ENCODE results near the gene PAM16. TPM values are rescaled to one million over a fixed set of nuclear protein-coding genes. Genes with fewer than 3 reads are reported as not detected.

The PAM16 gene
- total RNA-seq, 2 experiments from 2014 or later, result 62.8 to 67.8 TPM

DNA sequence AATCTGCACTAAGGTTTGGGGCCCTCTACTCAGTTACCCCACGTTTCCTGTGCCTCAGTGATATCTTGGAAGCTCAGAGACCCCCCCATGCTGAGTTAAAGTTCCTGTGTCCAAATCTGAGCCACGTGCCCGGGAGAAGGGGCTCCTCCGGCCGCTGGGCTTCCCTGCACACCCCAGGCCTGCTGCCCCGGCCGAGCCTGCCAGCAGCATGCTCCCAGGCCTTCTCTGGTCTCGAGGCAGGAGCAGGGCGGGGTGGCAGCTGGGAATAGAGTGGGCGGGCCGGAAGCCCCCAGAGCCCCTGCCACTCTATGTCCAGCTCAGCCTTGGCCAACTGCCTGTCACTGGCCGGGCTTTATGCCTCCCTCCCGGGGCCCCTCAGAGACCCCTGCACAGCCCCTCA lies 14.9 kb upstream of the PAM16 start:
- ATAC-seq (no peak), DNase-seq (no peak)
- H3K4me1 Mint-ChIP-seq, result no peaks in the 10 kb centered on the region
- H3K27me3 Mint-ChIP-seq, result no peaks in the 10 kb centered on the region
- intact Hi-C loops (cut with DNase I, micrococcal nuclease), result no loop called here
- ChIA-PET POLR2A (no interaction called here), CTCF (interaction anchor here (0.7 kb wide), 1 partner anchor 37 kb away, joined by 3 read pairs; no protein-coding TSS in a partner anchor)
- no peak overlapping the region for H3K27ac Mint-ChIP-seq
- H3K4me3 Mint-ChIP-seq, result no peak overlapping the region
- peaks cover 8% of the 10 kb centered on the region for H3K36me3 Mint-ChIP-seq (ENCODE audit: low read depth)
- H3K9me3 Mint-ChIP-seq (ENCODE audit: low read depth), result no peaks in the 10 kb centered on the region

DNA sequence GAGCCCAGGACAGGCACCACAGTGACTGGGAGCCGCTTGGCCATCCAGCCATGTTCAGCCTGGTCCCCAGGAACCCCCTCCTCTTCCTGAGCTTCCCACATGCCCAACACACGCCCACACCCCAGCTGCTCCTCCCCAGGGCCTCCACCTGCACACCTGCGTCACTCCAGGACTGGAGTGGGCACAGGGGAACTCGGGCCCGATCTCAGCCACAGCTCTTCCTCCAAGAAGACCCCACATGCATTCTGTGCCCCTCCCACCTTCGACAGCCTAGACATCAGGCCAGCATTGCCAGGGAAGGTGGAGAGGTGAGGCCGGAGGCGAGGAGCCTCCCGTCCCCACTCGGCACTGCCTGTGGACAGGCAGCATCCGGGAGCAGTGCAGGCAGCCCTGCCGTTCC lies 14.5 kb upstream of the PAM16 start:
- H3K27me3 Mint-ChIP-seq, result no peaks in the 10 kb centered on the region
- POLR2A ChIA-PET, result no interaction called here

DNA sequence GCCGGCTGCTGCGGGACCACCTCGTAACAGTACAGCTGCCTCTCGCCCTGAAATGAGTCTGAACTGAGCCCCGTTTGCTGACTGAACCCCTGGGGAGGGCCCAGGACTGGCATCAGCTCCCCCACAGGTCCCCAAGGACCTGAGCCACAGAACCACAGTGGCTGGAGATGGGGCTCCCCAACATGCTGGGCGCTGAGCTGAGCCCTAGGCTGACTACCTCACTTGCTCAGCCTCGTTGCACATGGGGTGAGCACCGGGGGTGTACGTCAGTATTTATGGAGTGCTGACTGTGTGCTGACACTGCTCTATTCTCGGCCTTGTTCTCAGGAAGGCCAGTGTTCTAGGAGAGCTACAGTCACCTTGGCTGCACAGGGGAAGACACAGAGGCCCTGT lies 13.9 kb upstream of the PAM16 start:
- ATAC-seq (no peak), DNase-seq (no peak)
- ChIA-PET CTCF (interaction anchor here (0.7 kb wide), 1 partner anchor 8 kb away, joined by 4 read pairs; no protein-coding TSS in a partner anchor), POLR2A (no interaction called here)
- no peaks in the 10 kb centered on the region for H3K9me3 Mint-ChIP-seq (ENCODE audit: low read depth)
- intact Hi-C loops (cut with DNase I, micrococcal nuclease), result no loop called here
- H3K4me1 Mint-ChIP-seq, result no peaks in the 10 kb centered on the region
- H3K27me3 Mint-ChIP-seq, result no peaks in the 10 kb centered on the region
- H3K4me3 Mint-ChIP-seq, result no peak overlapping the region
- H3K36me3 Mint-ChIP-seq (ENCODE audit: low read depth), result peaks cover 10% of the 10 kb centered on the region
- H3K27ac Mint-ChIP-seq, result no peak overlapping the region

More for the DNA sequence above, 14.5 kb upstream of the PAM16 start:
- Mint-ChIP-seq H3K9me3 (ENCODE audit: low read depth) (no peaks in the 10 kb centered on the region), H3K4me1 (no peaks in the 10 kb centered on the region), H3K4me3 (no peak overlapping the region), H3K36me3 (ENCODE audit: low read depth) (peaks cover 8% of the 10 kb centered on the region), H3K27ac (no peak overlapping the region)
- CTCF ChIA-PET, result interaction anchor here (0.7 kb wide), 2 partner anchors 7 to 37 kb away, joined by 3 to 4 read pairs; no protein-coding TSS in a partner anchor
- intact Hi-C loops (cut with DNase I, micrococcal nuclease), result no loop called here
- ATAC-seq, result no peak
- DNase-seq, result no peak

DNA sequence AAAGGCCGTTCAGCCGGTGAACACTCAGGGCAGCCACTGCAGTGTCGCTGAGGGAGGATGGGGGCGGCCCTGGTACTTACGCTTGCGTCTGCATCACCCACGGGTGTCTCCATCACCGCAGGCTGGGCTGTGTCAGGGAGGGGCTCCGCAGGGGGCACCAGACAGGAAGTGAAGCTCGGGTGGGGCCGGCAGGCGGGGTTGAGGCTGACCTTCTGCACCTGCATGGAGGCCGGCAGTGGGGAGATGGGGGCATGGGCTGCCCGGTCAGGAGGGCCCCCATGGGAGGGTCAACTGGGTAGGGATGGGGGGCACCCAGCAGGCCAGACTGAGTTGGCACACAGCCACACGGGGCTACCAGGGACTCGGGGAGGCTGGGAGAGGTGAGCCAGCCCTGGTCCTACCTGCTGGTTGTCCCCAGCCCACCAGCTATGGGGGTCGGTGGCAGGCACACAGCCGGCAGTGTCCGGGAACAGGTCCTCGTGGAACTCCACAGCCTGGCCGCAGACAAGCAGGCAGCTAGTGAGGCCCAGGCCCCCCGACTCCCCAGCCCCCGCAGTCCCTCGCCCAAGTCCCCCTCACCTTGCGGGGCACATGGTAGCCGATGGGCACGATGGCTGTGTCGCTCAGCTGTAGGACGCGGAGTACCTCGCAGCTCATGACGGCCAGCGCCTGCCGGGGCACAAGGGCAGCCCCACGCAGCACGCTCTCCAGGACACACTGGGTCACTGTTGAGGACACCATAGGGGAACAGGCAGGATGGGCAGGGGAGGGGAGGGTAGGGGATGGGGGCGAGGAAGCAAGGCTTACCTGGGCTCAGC lies 13.3 kb upstream of the PAM16 start:
- no peak overlapping the region for H3K27ac Mint-ChIP-seq
- POLR2A ChIA-PET, result no interaction called here
- CTCF ChIA-PET, result interaction anchor here (0.6 kb wide), 1 partner anchor 275 kb away, joined by 3 read pairs; no protein-coding TSS in a partner anchor
- no peak for ATAC-seq
- no peaks in the 10 kb centered on the region for H3K27me3 Mint-ChIP-seq
- peaks cover 10% of the 10 kb centered on the region for H3K36me3 Mint-ChIP-seq (ENCODE audit: low read depth)
- no peaks in the 10 kb centered on the region for H3K9me3 Mint-ChIP-seq (ENCODE audit: low read depth)
- DNase-seq, result no peak
- H3K4me1 Mint-ChIP-seq, result no peaks in the 10 kb centered on the region
- no peak overlapping the region for H3K4me3 Mint-ChIP-seq
- intact Hi-C loops (cut with DNase I, micrococcal nuclease), result no loop called here

DNA sequence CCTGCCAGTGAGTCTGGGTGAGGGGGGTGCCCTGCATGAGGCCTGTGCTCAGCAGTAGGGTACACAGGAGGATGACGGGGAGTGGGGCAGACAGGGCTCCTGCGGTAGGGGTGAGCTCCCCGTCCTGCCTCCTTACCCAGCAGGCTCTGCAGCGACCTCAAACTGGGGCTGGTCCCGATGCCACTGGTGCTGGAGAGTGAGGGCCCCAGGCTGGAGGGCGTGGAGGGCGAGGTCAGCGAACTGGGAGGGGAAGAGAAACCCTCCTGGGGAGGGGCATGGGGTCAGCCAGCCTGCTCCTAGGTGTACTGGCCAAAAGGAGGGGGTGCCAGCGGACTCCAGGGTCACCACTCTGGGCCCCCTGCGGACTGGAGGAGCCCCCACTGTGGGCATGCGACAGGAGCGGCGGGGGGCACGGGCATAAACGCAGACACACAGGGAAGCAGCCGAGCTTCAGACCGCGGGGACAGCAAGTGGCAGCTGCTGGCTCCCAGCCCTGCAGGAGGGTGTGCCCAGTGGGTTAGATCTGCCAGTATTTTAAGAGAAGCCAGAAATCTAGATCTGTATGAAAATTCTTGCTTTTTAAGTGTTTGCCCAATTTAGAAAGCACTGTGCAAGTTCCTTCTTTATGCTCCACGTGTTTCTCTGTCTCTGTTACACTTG lies 11.5 kb upstream of the PAM16 start:
- Mint-ChIP-seq H3K4me1 (no peaks in the 10 kb centered on the region), H3K4me3 (no peak overlapping the region), H3K9me3 (ENCODE audit: low read depth) (no peaks in the 10 kb centered on the region)

DNA sequence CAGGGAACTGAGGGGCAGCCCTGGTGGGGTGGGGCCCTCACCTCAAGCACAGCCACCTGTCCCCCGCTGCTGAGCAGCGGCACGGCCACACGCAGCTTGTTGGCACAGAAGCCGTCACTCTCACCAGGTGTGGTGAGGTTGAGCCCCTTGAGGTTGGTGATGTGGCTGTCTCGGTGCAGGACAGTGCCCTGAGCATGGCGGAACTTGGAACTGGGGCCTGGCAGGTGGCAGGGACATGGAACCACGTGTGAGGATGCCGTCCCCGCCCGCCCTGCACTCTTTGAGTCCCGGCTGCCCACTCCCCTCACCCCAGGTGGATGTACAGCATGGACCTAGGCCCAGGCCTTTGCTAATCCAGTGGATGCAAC lies 10.8 kb upstream of the PAM16 start:
- ChIA-PET CTCF (interaction anchor here (0.5 kb wide), 1 partner anchor 282 kb away, joined by 3 read pairs; no protein-coding TSS in a partner anchor), POLR2A (no interaction called here)
- peaks cover 14% of the 10 kb centered on the region for H3K36me3 Mint-ChIP-seq (ENCODE audit: low read depth)
- H3K4me3 Mint-ChIP-seq, result no peak overlapping the region
- intact Hi-C loops (cut with DNase I, micrococcal nuclease), result no loop called here
- no peak overlapping the region for H3K27ac Mint-ChIP-seq
- no peaks in the 10 kb centered on the region for H3K9me3 Mint-ChIP-seq (ENCODE audit: low read depth)
- DNase-seq (no peak), ATAC-seq (no peak)
- no peaks in the 10 kb centered on the region for H3K27me3 Mint-ChIP-seq
- H3K4me1 Mint-ChIP-seq, result no peaks in the 10 kb centered on the region

More for the DNA sequence above, 11.5 kb upstream of the PAM16 start:
- ATAC-seq (no peak), DNase-seq (no peak)
- Mint-ChIP-seq H3K36me3 (ENCODE audit: low read depth) (peaks cover 14% of the 10 kb centered on the region), H3K27me3 (no peaks in the 10 kb centered on the region), H3K27ac (no peak overlapping the region)
- ChIA-PET CTCF (interaction anchor here (0.5 kb wide), 2 partner anchors 58 to 283 kb away, joined by 3 read pairs; no protein-coding TSS in a partner anchor), POLR2A (no interaction called here)
- intact Hi-C loops (cut with DNase I, micrococcal nuclease), result no loop called here

DNA sequence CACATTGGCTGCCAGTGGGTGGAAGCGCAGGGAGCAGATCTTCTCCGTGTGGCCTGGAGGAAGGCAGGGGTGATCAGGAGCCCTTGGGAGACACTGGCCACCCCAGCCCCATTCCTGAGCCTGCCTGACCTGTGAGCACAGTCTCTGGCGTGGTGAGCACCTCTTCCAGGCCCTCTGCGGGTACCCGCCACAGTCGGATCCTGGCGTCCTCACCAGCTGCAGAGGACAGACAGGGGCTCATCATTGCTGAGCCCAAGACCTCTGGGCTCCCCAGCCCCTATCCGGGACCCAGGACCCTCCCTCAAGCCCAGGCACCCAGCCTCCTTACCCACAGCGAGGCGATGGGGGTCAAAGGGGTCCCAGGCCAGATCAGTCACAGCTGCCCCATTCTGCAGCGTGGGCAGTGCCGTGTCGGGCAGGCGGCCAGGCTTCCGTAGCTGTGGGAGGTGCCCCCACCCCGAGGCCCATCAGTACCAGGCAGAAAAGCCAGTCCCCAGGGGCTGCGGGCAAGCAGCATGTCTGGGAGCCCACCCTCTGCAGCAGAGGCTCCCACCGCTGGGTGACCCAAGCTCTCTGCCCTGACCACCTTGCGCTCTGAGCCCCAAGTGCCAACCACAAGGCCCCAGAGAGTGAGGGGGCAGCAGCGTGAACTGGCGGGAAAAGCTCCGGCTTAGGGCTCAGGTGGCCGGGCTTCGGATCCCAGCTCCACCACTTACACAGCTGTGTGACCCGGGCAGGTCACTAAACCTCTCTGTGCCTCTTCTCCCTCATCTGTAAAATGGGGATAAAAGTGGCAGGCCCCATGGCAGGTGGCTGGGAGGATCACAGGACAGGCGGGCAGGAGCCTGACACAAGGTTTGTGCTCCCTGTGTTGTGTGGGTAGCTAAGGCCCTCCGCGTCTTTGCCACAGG lies 10.2 kb upstream of the PAM16 start:
- ATAC-seq (no peak), DNase-seq (no peak)
- ChIA-PET CTCF (no interaction called here), POLR2A (no interaction called here)
- no peaks in the 10 kb centered on the region for H3K27me3 Mint-ChIP-seq
- no peaks in the 10 kb centered on the region for H3K4me1 Mint-ChIP-seq
- no peak overlapping the region for H3K27ac Mint-ChIP-seq
- intact Hi-C loops (cut with DNase I, micrococcal nuclease), result no loop called here
- H3K9me3 Mint-ChIP-seq (ENCODE audit: low read depth), result no peaks in the 10 kb centered on the region
- H3K4me3 Mint-ChIP-seq, result no peak overlapping the region
- H3K36me3 Mint-ChIP-seq (ENCODE audit: low read depth), result peaks cover 14% of the 10 kb centered on the region

DNA sequence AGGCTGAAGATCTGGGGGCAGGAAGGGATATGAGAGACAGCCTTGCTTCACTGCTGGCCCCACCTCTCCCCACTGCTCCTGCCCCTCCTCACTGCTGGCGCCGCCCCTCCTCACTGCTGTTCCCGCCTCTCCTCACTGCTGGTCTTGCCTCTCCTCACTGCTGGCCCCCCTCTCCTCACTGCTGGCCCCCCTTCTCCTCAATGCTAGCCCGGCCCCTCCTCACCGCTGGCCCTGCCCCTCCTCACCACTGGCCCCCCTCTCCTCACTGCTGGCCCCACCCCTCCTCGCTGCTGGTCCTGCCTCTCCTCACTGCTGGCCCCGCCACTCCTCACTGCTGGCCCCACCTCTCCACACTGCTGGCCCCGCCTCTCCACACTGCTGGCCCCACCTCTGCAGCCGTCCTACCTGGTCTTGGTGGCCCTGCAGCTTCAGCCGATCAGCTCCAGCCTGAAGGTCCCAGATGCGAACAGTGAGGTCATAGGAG lies 9.5 kb upstream of the PAM16 start:
- ChIA-PET POLR2A (no interaction called here), CTCF (interaction anchor here (0.8 kb wide), 1 partner anchor 42 kb away, joined by 3 read pairs; no protein-coding TSS in a partner anchor)
- peaks cover 14% of the 10 kb centered on the region for H3K36me3 Mint-ChIP-seq (ENCODE audit: low read depth)
- peak; percentile 28 for DNase-seq
- peak; percentile 56 for ATAC-seq
- no peaks in the 10 kb centered on the region for H3K27me3 Mint-ChIP-seq
- no peaks in the 10 kb centered on the region for H3K4me1 Mint-ChIP-seq
- intact Hi-C loops (cut with DNase I, micrococcal nuclease), result no loop called here
- H3K27ac Mint-ChIP-seq, result no peak overlapping the region
- no peak overlapping the region for H3K4me3 Mint-ChIP-seq
- no peaks in the 10 kb centered on the region for H3K9me3 Mint-ChIP-seq (ENCODE audit: low read depth)

DNA sequence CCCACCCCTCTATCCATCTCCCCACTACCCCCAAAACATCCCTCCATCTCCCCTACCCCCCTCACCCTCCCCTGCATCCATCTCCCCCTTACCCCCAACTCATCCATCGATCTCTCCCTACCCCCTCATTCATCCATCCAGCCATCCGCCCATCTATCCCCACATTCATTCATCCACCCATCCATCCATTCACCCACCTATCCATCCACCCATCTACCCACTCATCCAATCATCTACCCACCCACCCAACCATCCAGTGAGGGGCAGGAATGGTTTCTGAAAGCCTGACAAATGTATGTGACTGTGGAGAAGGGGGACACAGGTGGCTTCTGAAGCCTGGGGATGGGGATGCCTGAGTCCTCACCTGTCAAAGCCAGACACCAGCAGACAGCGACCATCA lies 8.8 kb upstream of the PAM16 start:
- ATAC-seq (no peak), DNase-seq (no peak)
- Mint-ChIP-seq H3K36me3 (ENCODE audit: low read depth) (peaks cover 14% of the 10 kb centered on the region), H3K27me3 (no peaks in the 10 kb centered on the region), H3K4me3 (no peak overlapping the region), H3K9me3 (ENCODE audit: low read depth) (no peaks in the 10 kb centered on the region), H3K27ac (no peak overlapping the region), H3K4me1 (no peaks in the 10 kb centered on the region)
- ChIA-PET POLR2A (no interaction called here), CTCF (interaction anchor here (0.6 to 1.9 kb wide), 6 partner anchors 9 to 54 kb away, joined by 3 to 10 read pairs (median 5); no protein-coding TSS in a partner anchor)
- intact Hi-C loops (cut with DNase I, micrococcal nuclease), result loop anchor here (1.0 to 10.0 kb wide), 4 partner anchors 42 to 595 kb away; partner anchors contain the start of gene SEC14L5 (in 1 of the 2)

DNA sequence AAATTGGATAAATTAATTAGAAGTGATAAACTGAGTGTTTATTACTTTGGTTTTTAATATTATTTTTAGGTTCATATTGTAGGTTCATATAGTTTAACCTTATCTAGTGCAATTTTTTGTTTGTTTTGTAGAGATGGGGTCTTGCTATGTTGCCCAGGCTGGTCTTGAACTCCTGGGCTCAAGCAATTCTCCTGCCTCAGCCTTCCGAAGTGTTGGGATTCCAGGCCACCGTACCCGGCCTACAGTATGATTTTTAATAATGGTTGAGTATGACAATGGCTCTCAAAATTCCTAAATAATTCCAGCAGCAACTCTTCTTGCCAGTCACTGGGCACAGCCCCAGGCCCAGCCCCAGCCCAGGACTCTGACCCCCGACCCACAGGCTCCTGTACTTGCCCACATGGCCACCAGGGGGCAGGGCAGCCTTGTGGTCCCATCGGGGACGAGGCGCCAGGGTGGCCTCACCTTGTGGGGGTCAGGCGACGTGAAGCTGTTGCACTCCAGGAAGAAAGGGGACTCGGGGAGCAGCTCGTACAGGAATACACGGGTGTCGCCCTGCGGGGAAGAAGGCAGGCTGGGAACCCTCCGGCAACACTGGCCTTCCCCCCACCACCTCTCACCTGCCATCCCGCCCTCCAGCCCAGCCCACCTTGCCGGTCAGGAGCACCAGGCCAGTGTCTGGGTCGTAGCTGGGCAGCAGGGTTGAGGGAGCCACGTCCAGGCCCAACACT lies 7.9 kb upstream of the PAM16 start:
- Mint-ChIP-seq H3K27me3 (no peaks in the 10 kb centered on the region), H3K9me3 (ENCODE audit: low read depth) (no peaks in the 10 kb centered on the region), H3K36me3 (ENCODE audit: low read depth) (peaks cover 12% of the 10 kb centered on the region), H3K4me1 (no peaks in the 10 kb centered on the region), H3K4me3 (no peak overlapping the region), H3K27ac (no peak overlapping the region)
- CTCF ChIA-PET, result interaction anchor here (0.6 to 1.9 kb wide), 9 partner anchors 10 to 131 kb away, joined by 3 to 10 read pairs (median 4); no protein-coding TSS in a partner anchor
- POLR2A ChIA-PET, result interaction anchor here (0.6 kb wide), 1 partner anchor 113 kb away, joined by 5 read pairs; no protein-coding TSS in a partner anchor
- peak; percentile 81 for DNase-seq
- peak; percentile 75 for ATAC-seq
- intact Hi-C loops (cut with DNase I, micrococcal nuclease), result loop anchor here (1.0 to 10.0 kb wide), 4 partner anchors 43 to 596 kb away; partner anchors contain the start of gene SEC14L5 (in 1 of the 2)
